ENCODE results near the gene DAGLA. TPM values are rescaled to one million over a fixed set of nuclear protein-coding genes. Genes with fewer than 3 reads are reported as not detected.

The DAGLA gene
- total RNA-seq, 5 donors from 2014 or later (not counting 1 experiment from before 2014, with no cell fraction given) = 0.15 to 1.6 (median 0.23) TPM

DNA sequence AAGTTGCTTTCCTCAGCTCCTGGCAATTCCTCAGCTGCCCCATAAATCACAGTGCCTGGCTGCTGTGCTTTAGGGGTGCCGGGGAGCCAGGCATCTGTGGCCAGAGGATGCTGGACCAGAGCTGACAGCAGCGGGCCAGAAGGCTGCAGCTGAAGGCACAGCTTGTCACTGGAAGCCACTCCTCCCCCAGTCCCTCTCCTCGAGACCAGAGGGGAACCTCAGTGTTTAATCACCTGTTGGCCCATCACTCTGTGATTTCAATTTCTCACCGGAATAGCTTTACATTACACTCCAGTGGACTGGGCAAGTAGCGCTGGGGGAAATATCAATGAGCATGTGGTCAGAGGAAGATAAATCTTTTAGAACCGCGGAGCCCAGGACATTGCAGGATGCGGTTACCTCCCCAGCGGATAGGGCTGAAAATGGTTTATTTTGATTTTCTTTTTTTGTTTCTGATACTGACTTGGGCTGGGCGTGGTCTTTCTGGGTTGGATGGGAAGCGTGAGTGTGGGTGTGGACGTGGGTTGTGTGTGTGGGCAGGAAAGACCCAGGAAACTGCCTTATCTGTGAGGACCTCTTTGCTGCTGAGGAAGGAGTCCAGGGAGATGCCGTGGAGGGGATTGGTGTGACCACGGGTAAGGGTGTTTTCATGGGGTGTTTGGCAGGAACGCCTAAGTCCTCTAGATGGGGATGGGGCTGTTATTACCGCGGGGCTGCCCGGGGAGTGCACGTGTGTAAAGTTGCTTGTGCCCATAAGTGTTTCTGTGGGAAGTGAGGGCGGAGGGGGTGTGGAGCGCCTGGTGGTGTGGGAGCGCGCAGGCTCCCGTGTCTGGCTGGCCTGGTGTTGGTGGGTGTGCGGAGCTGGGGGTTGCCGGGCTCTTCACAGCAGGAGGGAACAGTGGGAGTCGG lies 4.0 kb downstream of the DAGLA start:
- ATAC-seq (replicated peaks in 1 of 4) (peak; percentile 35 to 67 (median 41)), DNase-seq (peak in 26 of 35 experiments; percentile 3 to 62 (median 30))
- H3K4me3 Mint-ChIP-seq = no peak overlapping the region
- Histone ChIP-seq H3K4me3 (ENCODE audit: control insufficient read depth in 1 of 2, extremely low read depth in 1 of 2, low read length in 1 of 2) (peak overlapping the region; percentile 13 to 35), H3K9me3 (no peaks in the 10 kb centered on the region), H3K27ac (ENCODE audit: low read length) (no peak overlapping the region), H3K36me3 (ENCODE audit: control insufficient read depth in 2 of 2, extremely low read depth in 1 of 2, insufficient read depth in 1 of 2, low read length in 1 of 2) (no peaks in the 10 kb centered on the region), H3K4me1 (ENCODE audit: control insufficient read depth in 1 of 2, extremely low read depth in 1 of 2, insufficient read depth in 2 of 2, low read length in 2 of 2) (peaks cover 17 to 49% of the 10 kb centered on the region in 2 experiments), H3K27me3 (replicated peaks in 1 of 2; ENCODE audit: control insufficient read depth in 2 of 2, extremely low read depth in 1 of 2, insufficient read depth in 2 of 2, low read length in 1 of 2) (peaks cover 0 to 79% of the 10 kb centered on the region in 2 experiments)
- WGBS (ENCODE audit: insufficient coverage) = under 1% methylated on average over 17 of the region's 27 CpGs
- peaks cover 7 to 15% (median 7%) of the 10 kb centered on the region in 3 donors for H3K4me1 Mint-ChIP-seq
- no peaks in the 10 kb centered on the region for H3K36me3 Mint-ChIP-seq
- CTCF ChIA-PET = interaction anchor here (0.5 to 1.5 kb wide), 2 partner anchors 49 to 415 kb away, joined by 3 to 10 read pairs; no protein-coding TSS in a partner anchor
- no peak overlapping the region for H3K27ac Mint-ChIP-seq
- peaks cover 14 to 19% of the 10 kb centered on the region in 2 donors for H3K27me3 Mint-ChIP-seq
- no peaks in the 10 kb centered on the region for H3K9me3 Mint-ChIP-seq
- POLR2A ChIA-PET = no interaction called here

DNA sequence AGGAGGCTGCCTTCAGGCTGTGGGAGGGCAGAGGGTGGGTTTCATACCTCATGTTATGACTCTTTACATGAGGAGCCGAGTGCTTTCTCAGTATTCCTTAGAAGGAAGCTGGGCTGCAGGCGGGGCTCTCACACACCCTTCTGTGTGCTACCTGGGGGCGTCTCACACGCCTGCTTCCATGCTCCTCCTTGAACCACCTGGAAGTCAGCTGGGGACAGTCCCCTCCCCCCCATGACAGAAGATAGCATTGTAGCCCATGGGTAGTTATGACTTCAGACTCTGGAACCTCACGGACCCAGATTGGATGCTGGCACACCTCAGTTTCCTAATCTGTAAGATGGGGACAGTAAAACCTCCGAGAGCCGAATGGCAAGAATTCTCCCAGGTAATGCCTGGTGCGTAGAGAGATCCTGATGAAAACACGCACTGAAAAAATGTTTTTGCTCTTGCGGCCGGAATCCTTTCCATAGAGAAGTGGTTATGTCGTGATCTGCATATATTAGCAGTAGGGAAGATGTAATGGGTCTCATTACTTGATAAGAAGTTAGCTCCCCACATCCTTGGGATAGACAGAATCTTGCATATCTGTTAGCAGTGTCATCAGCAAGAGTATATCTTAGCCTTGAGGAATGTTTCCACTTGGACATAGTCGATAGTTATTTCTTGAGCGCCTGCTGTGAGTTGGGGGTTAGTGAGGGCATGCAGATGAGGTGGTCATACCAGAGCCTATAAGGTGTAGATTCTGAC lies 4.9 kb downstream of the DAGLA start:
- ChIA-PET CTCF (interaction anchor here (1.0 to 1.5 kb wide), 2 partner anchors 9 to 48 kb away, joined by 3 to 4 read pairs; no protein-coding TSS in a partner anchor), POLR2A (no interaction called here)
- DNase-seq (no peak), ATAC-seq (replicated peaks in 1 of 4) (no peak)
- Histone ChIP-seq H3K9me3 (no peaks in the 10 kb centered on the region), H3K27me3 (replicated peaks in 1 of 2; ENCODE audit: control insufficient read depth in 2 of 2, extremely low read depth in 1 of 2, insufficient read depth in 2 of 2, low read length in 1 of 2) (peaks cover 0 to 76% of the 10 kb centered on the region in 2 experiments), H3K36me3 (ENCODE audit: control insufficient read depth in 2 of 2, extremely low read depth in 1 of 2, insufficient read depth in 1 of 2, low read length in 1 of 2) (no peaks in the 10 kb centered on the region), H3K4me3 (ENCODE audit: control insufficient read depth in 1 of 2, extremely low read depth in 1 of 2, low read length in 1 of 2) (peak overlapping the region; percentile 13 to 35), H3K4me1 (ENCODE audit: control insufficient read depth in 1 of 2, extremely low read depth in 1 of 2, insufficient read depth in 2 of 2, low read length in 2 of 2) (peaks cover 17 to 45% of the 10 kb centered on the region in 2 experiments), H3K27ac (ENCODE audit: low read length) (no peak overlapping the region)
- no peaks in the 10 kb centered on the region for H3K36me3 Mint-ChIP-seq
- H3K27me3 Mint-ChIP-seq = peaks cover 14 to 17% of the 10 kb centered on the region in 2 donors
- H3K9me3 Mint-ChIP-seq = no peaks in the 10 kb centered on the region
- H3K4me1 Mint-ChIP-seq = peaks cover 7 to 15% (median 7%) of the 10 kb centered on the region in 3 donors
- peak overlapping the region in 2 of 3 donors; percentile 14 to 22 for H3K4me3 Mint-ChIP-seq
- 79% methylated on average over 9 of the region's 14 CpGs for WGBS (ENCODE audit: insufficient coverage)
- H3K27ac Mint-ChIP-seq = peak overlapping the region in 1 of 2 donors; percentile 8

- Histone ChIP-seq H3K9me3 (no peaks in the 10 kb centered on the region), H3K4me1 (ENCODE audit: control insufficient read depth in 1 of 2, extremely low read depth in 1 of 2, insufficient read depth in 2 of 2, low read length in 2 of 2) (peaks cover 17 to 43% of the 10 kb centered on the region in 2 experiments), H3K27ac (ENCODE audit: low read length) (no peak overlapping the region), H3K36me3 (ENCODE audit: control insufficient read depth in 2 of 2, extremely low read depth in 1 of 2, insufficient read depth in 1 of 2, low read length in 1 of 2) (no peaks in the 10 kb centered on the region), H3K27me3 (replicated peaks in 1 of 2; ENCODE audit: control insufficient read depth in 2 of 2, extremely low read depth in 1 of 2, insufficient read depth in 2 of 2, low read length in 1 of 2) (peaks cover 0 to 79% of the 10 kb centered on the region in 2 experiments), H3K4me3 (ENCODE audit: control insufficient read depth in 1 of 2, extremely low read depth in 1 of 2, low read length in 1 of 2) (no peak overlapping the region)
- ChIA-PET CTCF (interaction anchor here (1.0 to 1.5 kb wide), 2 partner anchors 8 to 48 kb away, joined by 3 to 4 read pairs; no protein-coding TSS in a partner anchor), POLR2A (no interaction called here)
- WGBS (ENCODE audit: insufficient coverage) = 4% methylated on average over 9 of the region's 9 CpGs
- H3K4me1 Mint-ChIP-seq = peaks cover 5 to 15% (median 7%) of the 10 kb centered on the region in 3 donors
- H3K27ac Mint-ChIP-seq = peak overlapping the region in 1 of 2 donors; percentile 8
- peak in 8 of 35 experiments; percentile 14 to 28 (median 24) for DNase-seq
- H3K36me3 Mint-ChIP-seq = no peaks in the 10 kb centered on the region
- peaks cover 14 to 20% of the 10 kb centered on the region in 2 donors for H3K27me3 Mint-ChIP-seq
- H3K9me3 Mint-ChIP-seq = no peaks in the 10 kb centered on the region
- ATAC-seq (replicated peaks in 1 of 4) = peak in 1 of 4 experiments; percentile 33
- H3K4me3 Mint-ChIP-seq = no peak overlapping the region
These were observed 5.4 kb downstream of the DAGLA start for GRCh38 chr11:61685617-61685967.

GRCh38 chr11:61686066-61686465 lies 5.9 kb downstream of the DAGLA start:
- H3K4me3 ChIP-seq (ENCODE audit: control insufficient read depth in 1 of 2, extremely low read depth in 1 of 2, low read length in 1 of 2) = no peak overlapping the region
- peaks cover 0 to 78% of the 10 kb centered on the region in 2 experiments for H3K27me3 ChIP-seq (replicated peaks in 1 of 2; ENCODE audit: control insufficient read depth in 2 of 2, extremely low read depth in 1 of 2, insufficient read depth in 2 of 2, low read length in 1 of 2)
- H3K9me3 ChIP-seq = no peaks in the 10 kb centered on the region
- 74% methylated on average over 6 of the region's 8 CpGs for WGBS (ENCODE audit: insufficient coverage)
- H3K36me3 ChIP-seq (ENCODE audit: control insufficient read depth in 2 of 2, extremely low read depth in 1 of 2, insufficient read depth in 1 of 2, low read length in 1 of 2) = no peaks in the 10 kb centered on the region
- H3K9me3 Mint-ChIP-seq = no peaks in the 10 kb centered on the region
- no peak for ATAC-seq (replicated peaks in 1 of 4)
- peaks cover under 1 to 10% (median 2%) of the 10 kb centered on the region in 3 donors for H3K4me1 Mint-ChIP-seq
- no peak overlapping the region for H3K4me3 Mint-ChIP-seq
- no peaks in the 10 kb centered on the region for H3K36me3 Mint-ChIP-seq
- H3K27ac ChIP-seq (ENCODE audit: low read length) = no peak overlapping the region
- H3K4me1 ChIP-seq (ENCODE audit: control insufficient read depth in 1 of 2, extremely low read depth in 1 of 2, insufficient read depth in 2 of 2, low read length in 2 of 2) = peaks cover 17 to 40% of the 10 kb centered on the region in 2 experiments
- H3K27ac Mint-ChIP-seq = peak overlapping the region in 1 of 2 donors; percentile 8
- ChIA-PET CTCF (interaction anchor here in 1 of 2 donors (1.5 kb wide), 1 partner anchor 47 kb away, joined by 4 read pairs; no protein-coding TSS in a partner anchor), POLR2A (no interaction called here)
- no peak for DNase-seq
- H3K27me3 Mint-ChIP-seq = peaks cover 14 to 16% of the 10 kb centered on the region in 2 donors

- H3K27me3 Mint-ChIP-seq = peaks cover 14 to 16% of the 10 kb centered on the region in 2 donors
- WGBS (ENCODE audit: insufficient coverage) = 93% methylated on average over 3 of the region's 8 CpGs
- peaks cover 0 to 75% of the 10 kb centered on the region in 2 experiments for H3K27me3 ChIP-seq (replicated peaks in 1 of 2; ENCODE audit: control insufficient read depth in 2 of 2, extremely low read depth in 1 of 2, insufficient read depth in 2 of 2, low read length in 1 of 2)
- ChIA-PET CTCF (no interaction called here), POLR2A (interaction anchor here in 1 of 2 donors (0.7 kb wide), 1 partner anchor 331 kb away, joined by 3 read pairs; no protein-coding TSS in a partner anchor)
- no peak overlapping the region for H3K27ac ChIP-seq (ENCODE audit: low read length)
- no peak overlapping the region for H3K4me3 Mint-ChIP-seq
- DNase-seq (no peak), ATAC-seq (replicated peaks in 1 of 4) (no peak)
- H3K4me1 Mint-ChIP-seq = peaks cover 0 to 10% (median 2%) of the 10 kb centered on the region in 3 donors
- peaks cover 17 to 40% of the 10 kb centered on the region in 2 experiments for H3K4me1 ChIP-seq (ENCODE audit: control insufficient read depth in 1 of 2, extremely low read depth in 1 of 2, insufficient read depth in 2 of 2, low read length in 2 of 2)
- no peaks in the 10 kb centered on the region for H3K9me3 Mint-ChIP-seq
- no peak overlapping the region for H3K27ac Mint-ChIP-seq
- no peaks in the 10 kb centered on the region for H3K9me3 ChIP-seq
- no peaks in the 10 kb centered on the region for H3K36me3 ChIP-seq (ENCODE audit: control insufficient read depth in 2 of 2, extremely low read depth in 1 of 2, insufficient read depth in 1 of 2, low read length in 1 of 2)
- H3K4me3 ChIP-seq (ENCODE audit: control insufficient read depth in 1 of 2, extremely low read depth in 1 of 2, low read length in 1 of 2) = no peak overlapping the region
- H3K36me3 Mint-ChIP-seq = no peaks in the 10 kb centered on the region
These were observed 6.3 kb downstream of the DAGLA start for GRCh38 chr11:61686469-61686868.

DNA sequence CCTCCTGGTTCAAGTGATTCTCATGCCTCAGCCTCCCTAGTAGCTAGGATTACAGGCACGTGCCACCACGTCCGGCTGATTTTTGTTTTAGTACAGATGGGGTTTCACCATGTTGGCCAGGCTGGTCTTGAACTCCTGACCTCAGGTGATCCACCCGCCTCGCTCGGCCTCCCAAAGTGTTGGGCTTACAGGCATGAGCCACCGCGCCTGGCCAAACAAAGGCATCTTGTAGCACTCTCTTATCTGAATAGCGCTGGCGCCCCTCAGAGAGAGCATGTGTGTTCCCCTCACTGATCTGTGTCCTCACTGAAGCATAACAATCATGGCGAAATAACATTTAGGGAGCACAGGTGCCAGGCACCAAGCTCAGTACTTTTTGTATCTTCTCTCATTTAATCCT lies 7.2 kb downstream of the DAGLA start:
- no peaks in the 10 kb centered on the region for H3K9me3 ChIP-seq
- peaks cover 17 to 40% of the 10 kb centered on the region in 2 experiments for H3K4me1 ChIP-seq (ENCODE audit: control insufficient read depth in 1 of 2, extremely low read depth in 1 of 2, insufficient read depth in 2 of 2, low read length in 2 of 2)
- 95% methylated on average over 11 of the region's 11 CpGs for WGBS (ENCODE audit: insufficient coverage)
- ATAC-seq (replicated peaks in 1 of 4) (no peak), DNase-seq (no peak)
- no peak overlapping the region for H3K27ac ChIP-seq (ENCODE audit: low read length)
- H3K27me3 ChIP-seq (replicated peaks in 1 of 2; ENCODE audit: control insufficient read depth in 2 of 2, extremely low read depth in 1 of 2, insufficient read depth in 2 of 2, low read length in 1 of 2) = peaks cover 0 to 71% of the 10 kb centered on the region in 2 experiments
- peaks cover 0 to 4% (median 2%) of the 10 kb centered on the region in 3 donors for H3K4me1 Mint-ChIP-seq
- ChIA-PET POLR2A (interaction anchor here in 1 of 2 donors (0.7 kb wide), 1 partner anchor 332 kb away, joined by 3 read pairs; no protein-coding TSS in a partner anchor), CTCF (no interaction called here)
- H3K4me3 Mint-ChIP-seq = peak overlapping the region in 1 of 3 donors; percentile 14
- no peaks in the 10 kb centered on the region for H3K9me3 Mint-ChIP-seq
- no peaks in the 10 kb centered on the region for H3K36me3 Mint-ChIP-seq
- H3K27ac Mint-ChIP-seq = no peak overlapping the region
- H3K4me3 ChIP-seq (ENCODE audit: control insufficient read depth in 1 of 2, extremely low read depth in 1 of 2, low read length in 1 of 2) = no peak overlapping the region
- no peaks in the 10 kb centered on the region for H3K36me3 ChIP-seq (ENCODE audit: control insufficient read depth in 2 of 2, extremely low read depth in 1 of 2, insufficient read depth in 1 of 2, low read length in 1 of 2)
- H3K27me3 Mint-ChIP-seq = peaks cover 14 to 16% of the 10 kb centered on the region in 2 donors

All from T-cell (primary cell).